Activated naive CD8-positive, alpha-beta T cell treated with anti-CD3 and anti-CD28 coated beads for 36 hours (primary cell): ENCODE data around the gene HAPSTR1. TPM values are rescaled to one million over a fixed set of nuclear protein-coding genes. Genes with fewer than 3 reads are reported as not detected.
A peak's percentile ranks its signal among the peaks of the same experiment; 100 is the strongest.

Experiments
- DNase-seq: peaks from one replicate; pipeline ENCODE4 v3.0.0; 2021
- H3K27ac Mint-ChIP-seq: one replicate; pipeline ENCODE4 v1.8.0; 2022; ENCODE audit warnings: mild to moderate bottlenecking, moderate library complexity, mixed read lengths
- H3K27me3 Mint-ChIP-seq: one replicate; pipeline ENCODE4 v1.8.0; 2022; ENCODE audit warnings: mild to moderate bottlenecking, mixed read lengths
- H3K36me3 Mint-ChIP-seq: one replicate; pipeline ENCODE4 v1.8.0; 2021; ENCODE audit warnings: mild to moderate bottlenecking, mixed read lengths
- H3K4me1 Mint-ChIP-seq: one replicate; pipeline ENCODE4 v1.8.0; 2021; ENCODE audit warnings: mixed read lengths
- H3K4me3 Mint-ChIP-seq: one replicate; pipeline ENCODE4 v1.8.0; 2022; ENCODE audit warnings: mild to moderate bottlenecking, moderate library complexity, mixed read lengths
- H3K9me3 Mint-ChIP-seq: one replicate; pipeline ENCODE4 v1.8.0; 2022; ENCODE audit warnings: mixed read lengths
- total RNA-seq, 2 experiments: library from RNA; stranded (reverse); gene quantifications; one replicate each; pipeline ENCODE4 v1.2.3, GENCODE V29; 2021

HAPSTR1 gene
- total RNA-seq, 2 experiments from 2014 or later, result 64.5 to 65.5 TPM

GRCh38 chr16:9098377-9099090 is 7.1 kb downstream of the HAPSTR1 start:
- Mint-ChIP-seq H3K27ac (peak overlapping the region; percentile 69), H3K4me3 (peak overlapping the region; percentile 62), H3K4me1 (peaks cover 80% of the 10 kb centered on the region), H3K36me3 (peaks cover 86% of the 10 kb centered on the region), H3K27me3 (no peaks in the 10 kb centered on the region), H3K9me3 (no peaks in the 10 kb centered on the region)
- no peak for DNase-seq

- Mint-ChIP-seq H3K4me3 (peak overlapping the region; percentile 62), H3K36me3 (peaks cover 86% of the 10 kb centered on the region), H3K27ac (peak overlapping the region; percentile 69), H3K27me3 (no peaks in the 10 kb centered on the region), H3K9me3 (no peaks in the 10 kb centered on the region), H3K4me1 (peaks cover 82% of the 10 kb centered on the region)
- DNase-seq, result peak; percentile 29
These were observed 7.7 kb downstream of the HAPSTR1 start for GRCh38 chr16:9099131-9099625.

- Mint-ChIP-seq H3K27me3 (no peaks in the 10 kb centered on the region), H3K4me1 (peaks cover 87% of the 10 kb centered on the region)
- DNase-seq, result no peak
These were observed 10.9 kb downstream of the HAPSTR1 start for GRCh38 chr16:9102379-9102778.

GRCh38 chr16:9102943-9103342 is 11.5 kb downstream of the HAPSTR1 start:
- DNase-seq, result no peak
- Mint-ChIP-seq H3K4me3 (peak overlapping the region; percentile 60), H3K27me3 (no peaks in the 10 kb centered on the region)

More at GRCh38 chr16:9102379-9102778, 10.9 kb downstream of the HAPSTR1 start:
- Mint-ChIP-seq H3K9me3 (no peaks in the 10 kb centered on the region), H3K36me3 (peaks cover 93% of the 10 kb centered on the region), H3K27ac (peak overlapping the region; percentile 92), H3K4me3 (peak overlapping the region; percentile 60)

GRCh38 chr16:9103546-9103945 is 12.1 kb downstream of the HAPSTR1 start:
- H3K27ac Mint-ChIP-seq, result peak overlapping the region; percentile 92
- no peaks in the 10 kb centered on the region for H3K27me3 Mint-ChIP-seq
- peaks cover 92% of the 10 kb centered on the region for H3K36me3 Mint-ChIP-seq
- DNase-seq, result no peak
- peaks cover 84% of the 10 kb centered on the region for H3K4me1 Mint-ChIP-seq
- peak overlapping the region; percentile 60 for H3K4me3 Mint-ChIP-seq
- H3K9me3 Mint-ChIP-seq, result no peaks in the 10 kb centered on the region

More at GRCh38 chr16:9102943-9103342, 11.5 kb downstream of the HAPSTR1 start:
- H3K36me3 Mint-ChIP-seq, result peaks cover 93% of the 10 kb centered on the region
- peak overlapping the region; percentile 92 for H3K27ac Mint-ChIP-seq
- H3K4me1 Mint-ChIP-seq, result peaks cover 87% of the 10 kb centered on the region
- no peaks in the 10 kb centered on the region for H3K9me3 Mint-ChIP-seq

GRCh38 chr16:9105189-9105588 is 13.7 kb downstream of the HAPSTR1 start:
- H3K36me3 Mint-ChIP-seq, result peaks cover 93% of the 10 kb centered on the region
- peak overlapping the region; percentile 58 for H3K27ac Mint-ChIP-seq
- no peaks in the 10 kb centered on the region for H3K9me3 Mint-ChIP-seq
- peaks cover 84% of the 10 kb centered on the region for H3K4me1 Mint-ChIP-seq
- no peak for DNase-seq
- H3K27me3 Mint-ChIP-seq, result no peaks in the 10 kb centered on the region
- H3K4me3 Mint-ChIP-seq, result peak overlapping the region; percentile 29

GRCh38 chr16:9107025-9107970 is 15.9 kb downstream of the HAPSTR1 start:
- Mint-ChIP-seq H3K36me3 (peaks cover 81% of the 10 kb centered on the region), H3K9me3 (no peaks in the 10 kb centered on the region), H3K4me3 (no peak overlapping the region), H3K27me3 (no peaks in the 10 kb centered on the region), H3K27ac (peak overlapping the region; percentile 13), H3K4me1 (peaks cover 82% of the 10 kb centered on the region)
- DNase-seq, result no peak

- Mint-ChIP-seq H3K4me1 (peaks cover 85% of the 10 kb centered on the region), H3K27ac (peak overlapping the region; percentile 50), H3K27me3 (no peaks in the 10 kb centered on the region), H3K4me3 (no peak overlapping the region), H3K36me3 (peaks cover 77% of the 10 kb centered on the region), H3K9me3 (no peaks in the 10 kb centered on the region)
- no peak for DNase-seq
These were observed 17.8 kb downstream of the HAPSTR1 start for GRCh38 chr16:9109255-9109654.

GRCh38 chr16:9112166-9112843 is 20.9 kb downstream of the HAPSTR1 start:
- H3K4me3 Mint-ChIP-seq, result no peak overlapping the region

GRCh38 chr16:9112844-9113186 is 21.4 kb downstream of the HAPSTR1 start:
- DNase-seq, result no peak
- Mint-ChIP-seq H3K4me1 (peaks cover 88% of the 10 kb centered on the region), H3K9me3 (no peaks in the 10 kb centered on the region), H3K36me3 (peaks cover 77% of the 10 kb centered on the region), H3K27ac (no peak overlapping the region), H3K27me3 (no peaks in the 10 kb centered on the region), H3K4me3 (no peak overlapping the region)

More at GRCh38 chr16:9112166-9112843, 20.9 kb downstream of the HAPSTR1 start:
- no peaks in the 10 kb centered on the region for H3K27me3 Mint-ChIP-seq
- H3K4me1 Mint-ChIP-seq, result peaks cover 88% of the 10 kb centered on the region
- no peaks in the 10 kb centered on the region for H3K9me3 Mint-ChIP-seq
- peaks cover 77% of the 10 kb centered on the region for H3K36me3 Mint-ChIP-seq
- H3K27ac Mint-ChIP-seq, result peak overlapping the region; percentile 64
- DNase-seq, result no peak

GRCh38 chr16:9113707-9114106 is 22.3 kb downstream of the HAPSTR1 start:
- H3K36me3 Mint-ChIP-seq, result peaks cover 75% of the 10 kb centered on the region
- H3K27me3 Mint-ChIP-seq, result no peaks in the 10 kb centered on the region
- no peaks in the 10 kb centered on the region for H3K9me3 Mint-ChIP-seq
- H3K4me1 Mint-ChIP-seq, result peaks cover 90% of the 10 kb centered on the region
- DNase-seq, result no peak
- H3K4me3 Mint-ChIP-seq, result no peak overlapping the region
- peak overlapping the region; percentile 78 for H3K27ac Mint-ChIP-seq

GRCh38 chr16:9114112-9114511 is 22.7 kb downstream of the HAPSTR1 start:
- Mint-ChIP-seq H3K9me3 (no peaks in the 10 kb centered on the region), H3K27me3 (no peaks in the 10 kb centered on the region), H3K4me3 (no peak overlapping the region), H3K27ac (peak overlapping the region; percentile 78), H3K4me1 (peaks cover 90% of the 10 kb centered on the region), H3K36me3 (peaks cover 75% of the 10 kb centered on the region)
- DNase-seq, result no peak

- peaks cover 74% of the 10 kb centered on the region for H3K36me3 Mint-ChIP-seq
- peaks cover 88% of the 10 kb centered on the region for H3K4me1 Mint-ChIP-seq
- H3K27me3 Mint-ChIP-seq, result no peaks in the 10 kb centered on the region
- no peak overlapping the region for H3K4me3 Mint-ChIP-seq
- H3K9me3 Mint-ChIP-seq, result no peaks in the 10 kb centered on the region
- H3K27ac Mint-ChIP-seq, result peak overlapping the region; percentile 78
- DNase-seq, result no peak
These were observed 23.4 kb downstream of the HAPSTR1 start for GRCh38 chr16:9114842-9115241.

- DNase-seq, result no peak
- Mint-ChIP-seq H3K36me3 (peaks cover 74% of the 10 kb centered on the region), H3K4me1 (peaks cover 88% of the 10 kb centered on the region), H3K27ac (peak overlapping the region; percentile 78), H3K9me3 (no peaks in the 10 kb centered on the region), H3K4me3 (no peak overlapping the region), H3K27me3 (no peaks in the 10 kb centered on the region)
These were observed 23.8 kb downstream of the HAPSTR1 start for GRCh38 chr16:9115277-9115676.

GRCh38 chr16:9116141-9116540 is 24.7 kb downstream of the HAPSTR1 start:
- Mint-ChIP-seq H3K4me1 (peaks cover 80% of the 10 kb centered on the region), H3K36me3 (peaks cover 74% of the 10 kb centered on the region), H3K27ac (peak overlapping the region; percentile 61), H3K4me3 (no peak overlapping the region), H3K27me3 (no peaks in the 10 kb centered on the region), H3K9me3 (no peaks in the 10 kb centered on the region)
- no peak for DNase-seq
